ENCODE measurements around the gene GALNT12. TPM values are rescaled to one million over a fixed set of nuclear protein-coding genes. Genes with fewer than 3 reads are reported as not detected.

The GALNT12 gene, protein sequence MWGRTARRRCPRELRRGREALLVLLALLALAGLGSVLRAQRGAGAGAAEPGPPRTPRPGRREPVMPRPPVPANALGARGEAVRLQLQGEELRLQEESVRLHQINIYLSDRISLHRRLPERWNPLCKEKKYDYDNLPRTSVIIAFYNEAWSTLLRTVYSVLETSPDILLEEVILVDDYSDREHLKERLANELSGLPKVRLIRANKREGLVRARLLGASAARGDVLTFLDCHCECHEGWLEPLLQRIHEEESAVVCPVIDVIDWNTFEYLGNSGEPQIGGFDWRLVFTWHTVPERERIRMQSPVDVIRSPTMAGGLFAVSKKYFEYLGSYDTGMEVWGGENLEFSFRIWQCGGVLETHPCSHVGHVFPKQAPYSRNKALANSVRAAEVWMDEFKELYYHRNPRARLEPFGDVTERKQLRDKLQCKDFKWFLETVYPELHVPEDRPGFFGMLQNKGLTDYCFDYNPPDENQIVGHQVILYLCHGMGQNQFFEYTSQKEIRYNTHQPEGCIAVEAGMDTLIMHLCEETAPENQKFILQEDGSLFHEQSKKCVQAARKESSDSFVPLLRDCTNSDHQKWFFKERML
- 1 to 10 TPM; 6.4 to 8.8 (median 8.6) TPM for polyA plus RNA-seq (ENCODE audit: insufficient read length in 3 of 3)

- no peak for DNase-seq (ENCODE audit: low read depth in 3 of 3, low spot score in 2 of 3)
These were observed at the start of gene GALNT12 for GRCh38 chr9:98807070-98807813. Gene GALNT12, plus strand, starts transcription at chr9:98807670. Its CDS starts 29 bp downstream, at chr9:98807699.

DNA sequence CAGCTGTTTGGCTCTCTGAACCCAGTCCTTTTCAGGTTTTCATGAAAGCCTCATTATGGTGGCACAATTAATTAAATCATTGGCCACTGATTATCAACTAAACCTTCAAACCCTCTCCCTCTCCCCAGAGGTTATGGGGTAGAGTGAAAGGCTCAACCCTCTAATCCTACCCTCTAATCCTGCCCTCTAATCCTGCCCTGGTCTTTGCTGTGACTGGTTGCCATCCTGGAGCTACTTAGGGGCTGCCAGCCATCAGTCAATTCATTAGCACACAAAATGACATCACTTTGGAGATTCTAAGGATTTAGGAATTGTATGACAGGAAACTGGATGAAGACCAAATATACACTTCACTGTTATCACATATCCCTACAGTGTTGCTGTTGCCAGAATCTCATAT is 47.2 kb upstream of the GALNT12 start:
- no peak for DNase-seq (ENCODE audit: low read depth in 3 of 3, low spot score in 2 of 3)

DNA sequence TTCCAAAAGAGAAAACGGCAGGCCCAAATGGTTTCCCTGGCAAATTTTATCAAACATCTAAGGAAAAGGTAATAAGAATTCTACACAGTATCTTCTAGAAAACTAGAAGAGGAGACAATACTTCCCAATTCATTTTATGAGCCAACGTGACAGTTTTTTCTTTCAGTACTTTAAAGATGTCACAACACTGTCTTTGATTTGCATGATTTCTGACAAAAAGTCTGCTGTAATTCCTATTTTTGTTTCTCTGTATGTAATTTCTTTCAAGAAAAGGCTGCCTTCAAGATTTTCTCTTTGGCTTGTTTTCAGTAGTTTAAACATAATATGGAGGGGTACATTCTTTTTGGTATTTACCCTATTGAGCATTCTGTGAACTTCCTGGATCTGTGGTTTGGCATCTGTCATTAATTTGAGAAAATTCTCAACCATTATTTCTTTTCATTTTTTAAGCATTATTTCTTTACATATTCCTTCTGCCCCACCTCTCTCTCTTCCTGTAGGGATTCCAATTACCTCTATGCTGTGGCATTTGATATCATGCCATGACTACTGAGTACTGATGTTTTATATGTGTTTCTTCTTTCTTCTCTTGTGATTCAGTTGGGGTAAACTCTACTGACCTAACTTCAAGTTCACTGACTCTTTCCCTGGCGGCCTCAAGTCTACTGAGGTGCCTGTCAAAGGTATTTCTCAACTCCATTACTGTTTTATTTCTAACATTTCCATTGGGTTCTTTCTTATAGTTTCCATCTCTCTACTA is 43.3 kb upstream of the GALNT12 start:
- DNase-seq (ENCODE audit: low read depth in 3 of 3, low spot score in 2 of 3): no peak

DNA sequence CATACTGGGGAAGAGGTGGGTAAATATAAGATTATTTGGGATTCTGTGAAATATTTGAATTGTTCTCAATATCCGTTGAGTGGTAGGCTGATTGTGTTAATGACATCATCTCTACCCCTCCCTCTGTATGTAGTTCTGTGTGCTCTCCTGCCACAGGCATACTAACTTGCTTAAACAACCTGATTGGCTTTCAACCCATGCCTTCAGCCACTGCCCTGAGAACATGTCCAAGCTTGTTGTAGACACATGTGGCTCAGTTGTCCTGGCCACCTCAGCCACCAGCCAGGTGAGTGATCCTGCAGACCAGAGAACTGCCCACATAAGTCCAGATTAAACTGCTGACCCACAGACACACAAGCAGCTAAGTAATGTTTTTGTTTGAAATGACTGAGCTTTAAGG is 42.2 kb upstream of the GALNT12 start:
- DNase-seq (ENCODE audit: low read depth in 3 of 3, low spot score in 2 of 3): no peak

DNA sequence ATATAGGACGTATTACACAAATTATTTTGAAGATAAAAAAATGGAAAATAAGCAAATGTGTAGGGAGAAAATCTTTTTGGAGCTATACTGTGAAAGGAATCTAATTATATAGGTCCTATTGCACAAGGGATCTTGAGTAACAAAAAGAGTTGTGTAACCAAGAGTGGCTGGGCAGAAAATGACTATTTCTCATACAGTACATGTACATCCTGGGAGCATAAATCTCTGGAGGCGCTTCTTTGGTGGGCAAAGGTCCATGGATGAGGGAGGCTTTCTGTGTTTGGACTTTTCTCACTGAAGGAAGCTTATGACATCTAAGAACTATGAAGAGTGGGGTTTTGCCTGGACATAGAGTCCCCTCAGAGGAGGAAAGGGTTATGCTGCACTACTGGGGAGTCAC is 40.9 kb upstream of the GALNT12 start:
- DNase-seq (ENCODE audit: low read depth in 3 of 3, low spot score in 2 of 3): no peak

- no peak for DNase-seq (ENCODE audit: low read depth in 3 of 3, low spot score in 2 of 3)
These were observed 40.3 kb upstream of the GALNT12 start for GRCh38 chr9:98767196-98767595.

DNA sequence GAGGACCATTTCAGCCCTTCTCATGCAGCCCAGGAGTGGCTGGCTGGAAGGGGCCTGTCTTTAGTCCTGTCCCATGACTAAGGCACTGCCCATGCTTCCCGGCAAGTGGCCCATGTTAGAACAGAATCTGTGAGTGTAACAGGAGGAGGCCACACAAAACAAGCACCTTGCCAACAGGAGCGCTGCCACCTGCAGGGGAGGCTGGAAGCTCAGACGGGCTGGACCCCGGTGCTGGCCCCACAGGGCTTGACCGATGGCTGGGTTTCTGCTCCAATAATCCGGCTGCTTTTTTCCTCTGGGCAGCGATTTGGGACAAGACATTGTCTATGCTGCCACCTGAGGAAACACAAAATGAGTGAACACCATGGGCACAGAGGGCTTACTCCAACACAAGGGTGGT is 39.6 kb upstream of the GALNT12 start:
- no peak for DNase-seq (ENCODE audit: low read depth in 3 of 3, low spot score in 2 of 3)

DNA sequence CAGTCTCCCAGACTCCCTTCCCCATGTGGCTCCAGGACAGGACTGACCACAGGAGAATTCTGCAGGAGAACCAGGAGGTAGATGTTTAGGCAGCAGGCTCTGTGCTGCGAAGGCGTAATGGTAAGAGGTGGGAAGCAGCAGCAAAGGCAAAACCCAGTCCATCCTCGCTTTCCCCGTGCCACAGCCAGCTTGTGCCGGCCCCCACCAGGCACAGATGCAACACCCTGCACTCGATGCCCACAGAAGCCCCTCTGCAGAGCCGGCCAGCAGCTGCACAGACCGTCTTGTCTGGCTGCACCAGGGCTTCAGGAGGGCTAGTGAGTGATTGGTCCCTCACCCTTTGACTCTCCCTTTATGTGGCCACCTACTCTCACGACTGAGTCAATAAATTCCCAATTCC is 39.1 kb upstream of the GALNT12 start:
- DNase-seq (ENCODE audit: low read depth in 3 of 3, low spot score in 2 of 3): no peak

DNA sequence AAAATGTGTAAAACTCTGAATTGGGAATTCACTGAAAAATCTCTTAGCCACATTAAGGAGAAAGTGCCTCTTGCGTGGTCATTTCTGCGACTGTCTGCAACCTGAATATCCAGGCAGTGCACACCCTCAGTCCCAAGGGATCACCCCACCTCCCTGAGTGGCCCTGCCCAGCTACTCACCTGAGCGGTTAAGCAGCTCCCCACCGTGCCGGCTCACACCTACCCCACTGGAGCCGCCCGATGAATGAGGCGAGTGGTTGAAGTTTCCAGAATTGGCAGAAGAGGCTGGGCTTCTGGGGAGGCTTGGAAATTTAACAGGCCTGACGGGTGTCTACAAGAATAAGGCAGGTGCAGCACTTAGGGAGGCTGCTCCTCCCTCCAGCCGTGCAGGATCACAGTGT is 36.8 kb upstream of the GALNT12 start:
- no peak for DNase-seq (ENCODE audit: low read depth in 3 of 3, low spot score in 2 of 3)

DNA sequence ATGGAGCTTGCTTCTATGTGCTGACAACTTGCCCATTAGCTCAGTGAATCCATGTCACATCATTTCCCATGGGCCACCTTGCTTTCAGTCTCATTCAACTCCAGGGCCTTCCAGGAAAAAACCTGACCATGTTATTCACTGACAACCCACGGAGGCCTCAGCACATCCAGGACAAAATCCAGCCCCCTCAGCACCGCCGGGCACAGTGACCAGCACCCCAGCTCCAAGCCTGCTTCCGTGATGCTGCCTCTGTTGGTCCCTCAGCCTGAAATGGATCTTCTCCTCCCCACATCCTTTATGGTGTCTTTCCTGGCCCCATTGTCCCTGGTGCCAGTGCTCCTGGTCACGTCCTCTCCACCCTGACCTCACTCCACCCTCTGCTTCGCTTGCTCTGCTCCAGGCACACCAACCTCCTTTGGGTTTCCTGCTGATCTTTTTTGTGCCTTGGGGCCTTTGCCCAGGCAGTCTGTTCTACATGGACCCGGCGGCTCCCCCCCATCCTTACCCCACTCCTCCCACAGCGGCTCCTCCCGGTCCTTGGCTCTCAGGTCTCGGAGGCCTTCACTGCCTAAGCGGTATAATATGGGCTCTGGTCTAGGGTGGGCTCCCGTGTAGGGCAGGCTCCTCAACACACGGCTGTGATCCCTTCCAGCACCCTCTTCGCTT is 36.1 kb upstream of the GALNT12 start:
- no peak for DNase-seq (ENCODE audit: low read depth in 3 of 3, low spot score in 2 of 3)

GRCh38 chr9:98772364-98773155 is 34.9 kb upstream of the GALNT12 start:
- DNase-seq (ENCODE audit: low read depth in 3 of 3, low spot score in 2 of 3): no peak

DNA sequence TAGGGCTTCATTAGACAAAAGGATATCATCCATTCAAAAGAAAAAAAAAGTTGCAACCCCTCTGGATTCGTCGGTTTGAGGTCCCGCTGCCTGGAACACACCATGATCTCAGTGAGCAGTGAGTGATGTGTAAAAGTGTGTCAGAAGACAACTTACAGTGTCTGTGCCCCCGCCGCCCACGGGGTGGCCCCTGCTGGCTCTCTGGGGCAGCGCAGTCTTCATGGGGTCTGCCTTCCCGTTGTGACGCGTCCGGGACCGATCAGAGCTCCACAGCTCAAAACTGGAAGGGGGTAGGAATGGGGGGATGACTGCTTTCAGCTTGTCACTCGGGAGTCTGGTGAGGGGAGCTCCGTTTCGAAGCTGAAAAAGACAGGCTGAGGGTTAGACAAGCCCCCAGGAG is 33.7 kb upstream of the GALNT12 start:
- DNase-seq (ENCODE audit: low read depth in 3 of 3, low spot score in 2 of 3): no peak

DNA sequence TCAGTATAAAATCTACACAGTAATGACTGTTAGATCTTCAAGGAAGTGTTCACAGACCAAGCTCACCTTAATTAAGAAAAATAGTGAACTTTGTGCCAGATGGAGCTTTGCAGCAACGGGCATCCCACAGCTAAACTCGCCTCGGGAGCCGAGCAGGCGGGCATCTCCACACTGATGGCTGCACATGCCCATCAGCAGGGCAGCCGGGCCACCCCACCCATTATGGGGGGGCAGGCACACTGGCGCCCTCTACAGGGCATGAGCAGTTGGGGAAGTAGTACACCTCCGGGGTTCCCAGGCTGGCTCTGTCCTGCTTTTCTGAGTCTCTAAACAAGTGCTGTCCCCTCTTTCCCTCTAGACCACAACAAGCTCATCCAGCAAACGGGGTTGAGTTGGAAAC is 32.7 kb upstream of the GALNT12 start:
- no peak for DNase-seq (ENCODE audit: low read depth in 3 of 3, low spot score in 2 of 3)

DNA sequence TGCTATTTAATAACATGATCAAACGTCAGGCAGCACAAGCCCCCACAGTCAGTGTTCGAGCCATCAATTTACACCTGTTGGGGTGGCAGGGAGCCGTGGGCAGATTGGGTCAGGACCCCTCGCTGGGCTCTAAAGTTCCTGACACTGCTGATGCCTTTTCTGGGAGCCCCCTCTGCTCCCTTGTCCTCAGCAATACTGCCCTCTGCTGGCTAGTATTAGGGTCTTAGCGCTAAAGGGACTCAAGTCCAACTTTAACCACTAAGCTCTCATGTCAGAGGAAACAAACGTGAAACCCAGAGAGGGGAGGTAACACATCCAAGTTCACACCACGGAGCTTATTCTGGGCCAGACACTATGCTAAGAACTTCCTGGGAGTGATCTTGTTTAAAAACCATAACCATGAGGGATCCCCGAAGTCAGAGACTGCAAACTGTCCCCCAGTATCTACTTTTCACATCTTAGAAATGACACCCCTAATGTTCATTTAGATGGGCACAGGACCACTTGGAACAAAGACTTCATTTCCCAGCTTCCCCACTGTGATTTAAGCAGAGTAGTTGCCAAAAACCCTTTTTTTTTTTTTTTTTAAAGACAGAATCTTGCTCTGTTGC is 31.5 kb upstream of the GALNT12 start:
- DNase-seq (ENCODE audit: low read depth in 3 of 3, low spot score in 2 of 3): peak; percentile 48 to 57 (median 53)

DNA sequence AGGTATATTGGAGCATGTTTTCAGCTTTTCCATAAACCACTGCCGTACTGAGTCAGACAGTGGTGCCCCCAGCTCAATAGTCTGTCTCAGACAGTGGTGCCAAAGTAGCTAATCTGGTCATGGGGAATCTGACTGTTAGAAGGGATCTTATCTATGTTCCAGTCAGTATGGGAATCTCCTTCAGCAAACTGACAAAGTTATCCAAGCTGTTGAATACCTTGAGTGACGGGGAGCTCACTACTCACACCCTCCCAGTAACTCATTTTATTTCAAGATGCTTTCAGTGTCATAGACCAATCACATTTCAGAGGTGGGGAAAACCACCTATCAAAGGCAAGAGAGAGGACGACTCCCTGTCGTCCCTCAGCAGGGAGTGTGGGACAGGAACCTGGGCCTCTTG is 29.9 kb upstream of the GALNT12 start:
- DNase-seq (ENCODE audit: low read depth in 3 of 3, low spot score in 2 of 3): no peak

DNA sequence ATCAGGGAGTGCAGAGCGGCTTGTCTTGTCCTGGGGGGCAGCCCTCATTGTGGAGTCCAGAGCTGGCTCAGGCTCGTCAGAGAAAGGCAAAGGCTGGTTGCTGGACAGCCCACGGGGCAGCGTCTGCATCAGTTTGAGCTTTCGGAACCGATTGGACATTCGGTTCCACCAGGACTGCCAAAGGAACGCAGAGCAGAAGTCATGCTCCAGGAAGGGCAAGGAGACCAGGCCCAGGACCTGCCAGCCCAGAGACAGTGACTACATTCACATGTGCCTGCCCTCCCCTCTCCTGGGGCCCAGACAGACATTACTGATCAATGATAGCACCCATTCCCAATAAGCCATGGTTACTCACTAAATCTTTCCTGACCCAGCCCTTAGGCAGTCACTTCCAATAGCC is 29.2 kb upstream of the GALNT12 start:
- no peak for DNase-seq (ENCODE audit: low read depth in 3 of 3, low spot score in 2 of 3)

DNA sequence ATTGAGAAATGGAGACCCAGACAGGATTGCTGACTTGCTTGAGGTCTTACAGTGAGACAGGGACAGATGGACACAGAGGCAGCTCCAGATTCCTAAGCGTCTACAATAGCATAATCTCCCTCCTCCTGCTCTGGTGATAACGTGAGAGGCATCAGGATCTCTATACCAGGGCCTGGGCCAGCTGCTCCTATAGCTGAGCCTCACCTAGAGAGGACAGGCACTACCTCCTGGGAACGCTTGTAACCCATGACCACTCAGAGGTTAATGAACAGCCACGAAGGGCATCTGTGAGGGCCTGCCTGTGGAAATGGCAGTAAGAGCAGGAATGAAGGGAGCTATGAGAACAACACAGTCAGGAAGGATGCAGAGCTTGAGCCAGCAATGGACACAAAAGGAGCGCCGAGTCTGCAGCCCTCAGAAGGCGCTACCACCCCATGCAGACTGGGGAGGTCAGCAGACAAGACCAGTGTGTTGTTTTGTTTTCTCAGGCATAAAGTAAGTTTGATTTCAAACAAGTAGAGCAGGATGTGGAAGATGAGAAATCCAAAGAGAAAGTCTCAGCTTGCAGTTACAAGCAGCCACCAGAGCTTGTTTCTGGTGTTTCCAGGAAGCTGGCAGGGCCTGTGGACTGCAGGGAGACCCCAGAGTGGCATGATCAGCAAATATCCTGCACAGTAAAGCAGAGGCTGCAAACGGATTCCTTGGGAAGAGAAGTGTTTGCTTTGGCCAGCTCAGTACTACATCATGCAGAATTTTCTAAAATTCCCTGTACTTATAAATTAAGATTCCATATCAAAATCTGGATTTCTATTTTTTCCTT is 28.5 kb upstream of the GALNT12 start:
- DNase-seq (ENCODE audit: low read depth in 3 of 3, low spot score in 2 of 3): no peak

DNA sequence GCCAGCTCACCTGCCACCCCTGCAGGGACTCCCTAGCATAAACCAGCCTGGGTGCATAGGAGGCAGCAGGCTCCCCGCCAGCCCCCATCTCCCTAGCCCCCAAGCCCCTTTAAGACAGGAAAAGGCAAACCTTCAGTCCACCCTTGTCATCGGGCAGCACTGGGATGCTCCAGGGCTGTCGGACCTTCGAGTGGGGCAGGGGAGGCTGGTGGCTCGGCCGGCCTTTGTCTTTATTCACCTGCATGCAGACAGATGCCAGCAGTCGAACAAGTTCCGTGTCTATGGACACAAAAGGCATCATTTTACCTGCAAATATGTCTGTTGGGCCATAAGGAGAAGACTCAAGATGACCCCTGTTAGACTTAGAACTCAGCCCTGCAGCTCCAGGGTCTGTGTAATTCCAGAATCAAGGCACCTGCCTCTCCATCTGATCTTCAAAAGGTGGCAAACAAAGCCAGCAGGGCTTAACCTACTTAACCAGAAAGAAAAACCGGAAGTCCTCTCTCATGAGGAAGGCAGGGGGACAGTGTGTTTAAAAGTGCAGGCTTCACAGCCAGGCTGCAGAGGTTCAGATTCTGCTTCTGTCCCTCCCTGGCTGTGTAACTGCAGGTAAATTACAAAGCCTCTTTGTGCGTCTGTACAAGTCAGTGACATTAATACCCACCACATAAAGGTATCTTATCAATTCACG is 27.3 kb upstream of the GALNT12 start:
- no peak for DNase-seq (ENCODE audit: low read depth in 3 of 3, low spot score in 2 of 3)
